SK-N-SH (cell line): ENCODE measurements around the gene AP2S1. TPM values are rescaled to one million over a fixed set of nuclear protein-coding genes. Genes with fewer than 3 reads are reported as not detected.
"Not testable (repeated sequence)": the region's sequence is repeated elsewhere in the genome, so short reads cannot be mapped to it uniquely, and the experiment has no call there.

ENCODE experiments used
- CTCF ChIA-PET: fragments of 300-600, 350-600 bp; formaldehyde crosslinking; extraction: SDS; loops from one replicate; lab custom pipeline; 2021; lab: Yijun Ruan, JAX
- POLR2A ChIA-PET: fragments of 350-600 bp; sonication (Branson Sonifier 250); formaldehyde crosslinking; extraction: SDS; loops from one replicate; lab custom pipeline; 2020; ENCODE audit warnings: antibody characterized with exemption, inconsistent platforms; lab: Yijun Ruan, JAX
- DNase-seq: peaks from one replicate; pipeline ENCODE4 v3.0.0; 2012
- H2AFZ ChIP-seq: fragments of 200-600 bp; sonication (generic); 2 replicates; pipeline ENCODE4 v1.8.1; 2016; ENCODE audit warnings: antibody characterized with exemption, mild to moderate bottlenecking, low read depth
- H3F3A ChIP-seq: fragments of 200-600 bp; sonication (generic); replicated peaks from 2 replicates; pipeline ENCODE3; 2016; ENCODE audit warnings: antibody characterized with exemption, mild to moderate bottlenecking; ENCODE audit not compliant: insufficient read depth
- H3K27ac ChIP-seq, 2 experiments: fragments of 200-500 bp in 1 of 2; fragments of 200-600 bp in 1 of 2; sonication (Bioruptor generic) in 1 of 2; sonication (generic), shearing (Covaris generic) in 1 of 2; 2 replicates each; pipeline versions ENCODE4 v1.5.1 to v1.6.1; 2014 to 2016; ENCODE audit warnings: low read depth in 2 of 2, inconsistent platforms in 1 of 2, low read length in 1 of 2, mild to moderate bottlenecking in 1 of 2, mixed read lengths in 1 of 2
- H3K27me3 ChIP-seq: fragments of 200-600 bp; sonication (generic), shearing (Covaris generic); 2 replicates; pipeline ENCODE4 v1.6.1; 2016; ENCODE audit warnings: mixed run types; ENCODE audit not compliant: insufficient read depth
- H3K36me3 ChIP-seq, 2 experiments: fragments of 200-500 bp in 1 of 2; fragments of 200-600 bp in 1 of 2; sonication (Bioruptor generic) in 1 of 2; sonication (generic) in 1 of 2; replicated peaks in 1 of 2; 2 replicates each; pipeline versions ENCODE3 to v1.5.1; 2014 to 2016; ENCODE audit warnings: low read length in 1 of 2, mild to moderate bottlenecking in 1 of 2; ENCODE audit not compliant: insufficient read depth in 2 of 2, control insufficient read depth in 1 of 2
- H3K4me1 ChIP-seq, 2 experiments: fragments of 200-500 bp in 1 of 2; fragments of 200-600 bp in 1 of 2; sonication (Bioruptor generic) in 1 of 2; sonication (generic), shearing (Covaris generic) in 1 of 2; 2 replicates each; pipeline versions ENCODE4 v1.5.1 to v1.6.1; 2014 to 2016; ENCODE audit warnings: low read depth in 1 of 2, low read length in 1 of 2, mixed run types in 1 of 2; ENCODE audit not compliant: insufficient read depth in 2 of 2, control insufficient read depth in 1 of 2
- H3K4me2 ChIP-seq: fragments of 200-600 bp; sonication (generic), shearing (Covaris generic); 2 replicates; pipeline ENCODE4 v1.6.1; 2017; ENCODE audit warnings: mixed run types
- H3K4me3 ChIP-seq, 2 experiments: fragments of 200-500 bp in 1 of 2; fragments of 200-600 bp in 1 of 2; sonication (Bioruptor generic) in 1 of 2; sonication (generic), shearing (Covaris generic) in 1 of 2; 2 replicates each; pipeline versions ENCODE4 v1.5.1 to v1.8.1; 2014 to 2016; ENCODE audit warnings: low read depth in 2 of 2, inconsistent platforms in 1 of 2, low read length in 1 of 2, mild to moderate bottlenecking in 1 of 2, mixed read lengths in 1 of 2, moderate library complexity in 1 of 2
- H3K79me2 ChIP-seq: fragments of 200-600 bp; sonication (generic); 2 replicates; pipeline ENCODE4 v1.8.1; 2017; ENCODE audit warnings: mild to moderate bottlenecking; ENCODE audit not compliant: insufficient read depth
- H3K9ac ChIP-seq: fragments of 200-600 bp; sonication (generic); 2 replicates; pipeline ENCODE4 v1.6.1; 2017; ENCODE audit warnings: mixed run types
- H3K9me2 ChIP-seq: fragments of 200-600 bp; sonication (generic); 2 replicates; pipeline ENCODE4 v1.6.1; 2017; ENCODE audit warnings: mixed run types
- H3K9me3 ChIP-seq: fragments of 200-600 bp; sonication (generic); 2 replicates; pipeline ENCODE4 v1.6.1; 2017; ENCODE audit warnings: mixed run types, mild to moderate bottlenecking, moderate library complexity
- H4K20me1 ChIP-seq: fragments of 200-600 bp; sonication (generic); 2 replicates; pipeline ENCODE4 v1.6.1; 2017; ENCODE audit warnings: mild to moderate bottlenecking, mixed run types; ENCODE audit not compliant: insufficient read depth
- EP300 ChIP-seq, 2 experiments: IDR thresholded peaks; 2 replicates each; pipeline versions ENCODE4 v1.4.0 to v1.6.1; 2012; ENCODE audit warnings: borderline replicate concordance in 1 of 2, low read depth in 1 of 2, low read length in 1 of 2
- EZH2phosphoT487 ChIP-seq: fragments of 200-600 bp; sonication (generic); IDR thresholded peaks from 2 replicates; pipeline ENCODE4 v1.6.1; 2017; ENCODE audit warnings: low read depth, mixed run types, mild to moderate bottlenecking, antibody characterized with exemption, moderate library complexity, borderline replicate concordance
- GATA2 ChIP-seq: sonication (generic); formaldehyde crosslinking; IDR thresholded peaks from 2 replicates; pipeline ENCODE4 v1.5.0; 2020; ENCODE audit warnings: mild to moderate bottlenecking, missing genetic modification reagents
- MXI1 ChIP-seq: IDR thresholded peaks from 2 replicates; pipeline ENCODE4 v1.6.1; 2012; ENCODE audit warnings: mild to moderate bottlenecking, low read depth, low read length, improper control_type of control experiment
- POLR2AphosphoS5 ChIP-seq: IDR thresholded peaks from 2 replicates; pipeline ENCODE4 v1.6.1; 2012; ENCODE audit warnings: low read depth, low read length
- RCOR1 ChIP-seq: fragments of 150-350 bp; IDR thresholded peaks from 2 replicates; pipeline ENCODE4 v1.6.1; 2017; ENCODE audit warnings: antibody characterized with exemption, low read length
- RFX5 ChIP-seq: IDR thresholded peaks from 2 replicates; pipeline ENCODE4 v1.6.1; 2012; ENCODE audit warnings: mild to moderate bottlenecking, improper control_type of control experiment, low read length
- RXRA ChIP-seq: IDR thresholded peaks from 2 replicates; pipeline ENCODE4 v1.4.0; 2012; ENCODE audit warnings: low read depth, mild to moderate bottlenecking, borderline replicate concordance
- SIN3A ChIP-seq: IDR thresholded peaks from 2 replicates; pipeline ENCODE4 v1.6.1; 2012; ENCODE audit warnings: low read depth, mild to moderate bottlenecking, low read length, moderate library complexity, borderline replicate concordance
- TCF12 ChIP-seq: IDR thresholded peaks from 2 replicates; pipeline ENCODE4 v1.4.0; 2012
- TEAD4 ChIP-seq: IDR thresholded peaks from 2 replicates; pipeline ENCODE4 v1.4.0; 2012; ENCODE audit warnings: mild to moderate bottlenecking, borderline replicate concordance; ENCODE audit not compliant: insufficient read depth
- WGBS: methylation state at CpG from one replicate; pipeline ENCODE4 v1.1.6; 2017; ENCODE audit warnings: low lambda C conversion rate; 5-methylcytosine and 5-hydroxymethylcytosine counted together
- polyA plus RNA-seq, 3 experiments: library from polyadenylated mRNA; depleted of rRNA; stranded (reverse); fragments of >200 nt; gene quantifications; 2 replicates each; pipeline ENCODE4 v1.2.3, GENCODE V29; 2012
- TF ChIP-seq, protein P1 (sequence below): IDR thresholded peaks from 2 replicates; pipeline ENCODE4 v1.4.0; 2012; ENCODE audit warnings: low read depth
- TF ChIP-seq, protein P2 (sequence below): IDR thresholded peaks from 2 replicates; pipeline ENCODE4 v1.4.0; 2012; ENCODE audit warnings: low read depth, borderline replicate concordance
- TF ChIP-seq, protein P3 (sequence below): IDR thresholded peaks from 2 replicates; pipeline ENCODE4; 2012
- TF ChIP-seq, protein P4 (sequence below): fragments of 150-350 bp; IDR thresholded peaks from 2 replicates; pipeline ENCODE4 v1.6.1; 2017; ENCODE audit warnings: antibody characterized with exemption, low read length, low read depth, borderline replicate concordance
- TF ChIP-seq, protein P5 (sequence below): IDR thresholded peaks from 2 replicates; pipeline ENCODE4 v1.4.0; 2012; ENCODE audit warnings: low read depth, borderline replicate concordance
- TF ChIP-seq, protein P6 (sequence below): fragments of 150-350 bp; IDR thresholded peaks from 2 replicates; pipeline ENCODE4 v1.6.1; 2016; ENCODE audit warnings: mild to moderate bottlenecking, low read depth, low read length

AP2S1 gene
- polyA plus RNA-seq, 1 of the 3 experiments (the other 2 are of a cell fraction) = 565 TPM

DNA sequence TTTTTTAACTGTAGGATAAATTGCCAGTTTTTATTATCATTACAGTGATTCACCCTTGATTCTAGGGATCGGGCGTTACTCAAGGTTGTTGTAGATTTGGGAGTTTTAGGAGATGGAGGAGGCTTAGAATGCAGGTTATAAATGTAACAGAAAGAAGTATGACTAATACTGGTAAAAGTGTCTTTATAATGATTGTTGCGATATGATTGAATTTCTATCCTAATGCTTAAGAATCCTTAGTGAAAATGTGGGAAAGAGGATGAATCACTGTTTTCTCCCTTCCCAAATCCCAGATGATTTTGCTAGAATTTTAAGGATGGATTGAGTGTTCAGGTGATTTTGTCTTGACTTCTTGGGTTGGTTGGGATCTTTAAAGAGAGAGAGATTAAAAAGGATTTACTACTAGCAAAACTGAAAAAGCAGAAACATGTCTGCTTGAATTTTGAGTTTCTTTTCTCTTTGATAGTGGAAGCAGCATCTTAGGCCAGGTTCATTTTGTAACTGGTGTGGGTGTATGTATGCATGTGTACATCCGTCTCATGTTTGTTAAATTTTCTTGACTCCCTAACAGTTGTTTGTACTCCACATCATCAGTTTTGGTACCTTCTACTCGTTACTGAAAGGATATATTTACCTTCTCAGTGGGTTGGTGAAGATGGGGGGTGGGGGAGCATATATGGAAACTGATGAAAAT lies 36.0 kb upstream of the AP2S1 start (continued):
- no peak for TF ChIP-seq TCF12
- TF ChIP-seq, protein P1, sequence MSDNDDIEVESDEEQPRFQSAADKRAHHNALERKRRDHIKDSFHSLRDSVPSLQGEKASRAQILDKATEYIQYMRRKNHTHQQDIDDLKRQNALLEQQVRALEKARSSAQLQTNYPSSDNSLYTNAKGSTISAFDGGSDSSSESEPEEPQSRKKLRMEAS = no peak
- no peak for TF ChIP-seq GATA2 (CRISPR knock-in tag)
- TF ChIP-seq SIN3A = no peak

DNA sequence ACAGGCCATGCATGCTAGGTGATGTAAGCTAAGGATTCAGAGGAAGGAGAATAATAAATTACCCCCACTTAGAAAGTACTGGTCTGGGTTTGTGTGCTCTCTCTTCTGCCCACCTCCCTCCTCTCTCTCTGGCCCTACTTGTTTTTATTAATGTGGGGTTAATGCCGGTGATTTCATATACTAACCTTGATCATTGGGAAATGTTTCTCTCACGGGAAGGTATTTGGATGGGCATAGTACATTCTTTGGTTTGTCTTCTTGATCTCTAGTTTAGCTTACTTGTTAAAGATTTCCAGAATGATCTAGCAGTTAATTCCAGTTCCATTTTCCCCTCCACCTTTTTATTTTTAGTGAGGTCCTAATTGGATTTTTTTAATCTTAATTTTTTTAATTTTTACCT lies 34.8 kb upstream of the AP2S1 start:
- Histone ChIP-seq H3K36me3 (no peaks in the 10 kb centered on the region), H3K4me2 (0 out of 2 replicates have a peak overlapping the region, but pooled peaks have one; percentile 32), H3K9me2 (no peaks in the 10 kb centered on the region), H3K27me3 (no peaks in the 10 kb centered on the region), H4K20me1 (peaks cover 48% of the 10 kb centered on the region), H3K9ac (no peak overlapping the region), H3F3A (peaks cover 37% of the 10 kb centered on the region), H3K9me3 (no peaks in the 10 kb centered on the region), H3K79me2 (peaks cover 94% of the 10 kb centered on the region), H3K4me1 (peaks cover 4 to 6% of the 10 kb centered on the region in 2 experiments; a peak in 2 of 4 replicates), H2AFZ (no peak overlapping the region), H3K4me3 (no peak overlapping the region), H3K27ac (peak overlapping the region in 1 of 2 experiments; percentile 63; a peak in 2 of 4 replicates)
- ChIA-PET POLR2A (no interaction called here), CTCF (interaction anchor here (0.7 to 1.4 kb wide), 3 partner anchors 11 to 127 kb away, joined by 3 to 4 read pairs (median 3); no protein-coding TSS in a partner anchor)
- no peak for DNase-seq
- TF ChIP-seq EZH2phosphoT487 = no peak
- no peak for TF ChIP-seq RCOR1
- TF ChIP-seq, protein P2, sequence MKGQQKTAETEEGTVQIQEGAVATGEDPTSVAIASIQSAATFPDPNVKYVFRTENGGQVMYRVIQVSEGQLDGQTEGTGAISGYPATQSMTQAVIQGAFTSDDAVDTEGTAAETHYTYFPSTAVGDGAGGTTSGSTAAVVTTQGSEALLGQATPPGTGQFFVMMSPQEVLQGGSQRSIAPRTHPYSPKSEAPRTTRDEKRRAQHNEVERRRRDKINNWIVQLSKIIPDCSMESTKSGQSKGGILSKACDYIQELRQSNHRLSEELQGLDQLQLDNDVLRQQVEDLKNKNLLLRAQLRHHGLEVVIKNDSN = no peak
- no peak for TF ChIP-seq TEAD4
- no peak for TF ChIP-seq RFX5
- no peak for TF ChIP-seq TCF12
- TF ChIP-seq, protein P3, sequence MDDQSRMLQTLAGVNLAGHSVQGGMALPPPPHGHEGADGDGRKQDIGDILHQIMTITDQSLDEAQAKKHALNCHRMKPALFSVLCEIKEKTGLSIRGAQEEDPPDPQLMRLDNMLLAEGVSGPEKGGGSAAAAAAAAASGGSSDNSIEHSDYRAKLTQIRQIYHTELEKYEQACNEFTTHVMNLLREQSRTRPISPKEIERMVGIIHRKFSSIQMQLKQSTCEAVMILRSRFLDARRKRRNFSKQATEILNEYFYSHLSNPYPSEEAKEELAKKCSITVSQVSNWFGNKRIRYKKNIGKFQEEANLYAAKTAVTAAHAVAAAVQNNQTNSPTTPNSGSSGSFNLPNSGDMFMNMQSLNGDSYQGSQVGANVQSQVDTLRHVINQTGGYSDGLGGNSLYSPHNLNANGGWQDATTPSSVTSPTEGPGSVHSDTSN = no peak
- no peak for TF ChIP-seq RXRA
- no peak for TF ChIP-seq SIN3A
- TF ChIP-seq, protein P4, sequence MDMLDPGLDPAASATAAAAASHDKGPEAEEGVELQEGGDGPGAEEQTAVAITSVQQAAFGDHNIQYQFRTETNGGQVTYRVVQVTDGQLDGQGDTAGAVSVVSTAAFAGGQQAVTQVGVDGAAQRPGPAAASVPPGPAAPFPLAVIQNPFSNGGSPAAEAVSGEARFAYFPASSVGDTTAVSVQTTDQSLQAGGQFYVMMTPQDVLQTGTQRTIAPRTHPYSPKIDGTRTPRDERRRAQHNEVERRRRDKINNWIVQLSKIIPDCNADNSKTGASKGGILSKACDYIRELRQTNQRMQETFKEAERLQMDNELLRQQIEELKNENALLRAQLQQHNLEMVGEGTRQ = no peak
- TF ChIP-seq MXI1 = no peak
- TF ChIP-seq POLR2AphosphoS5 = no peak
- TF ChIP-seq, protein P5, sequence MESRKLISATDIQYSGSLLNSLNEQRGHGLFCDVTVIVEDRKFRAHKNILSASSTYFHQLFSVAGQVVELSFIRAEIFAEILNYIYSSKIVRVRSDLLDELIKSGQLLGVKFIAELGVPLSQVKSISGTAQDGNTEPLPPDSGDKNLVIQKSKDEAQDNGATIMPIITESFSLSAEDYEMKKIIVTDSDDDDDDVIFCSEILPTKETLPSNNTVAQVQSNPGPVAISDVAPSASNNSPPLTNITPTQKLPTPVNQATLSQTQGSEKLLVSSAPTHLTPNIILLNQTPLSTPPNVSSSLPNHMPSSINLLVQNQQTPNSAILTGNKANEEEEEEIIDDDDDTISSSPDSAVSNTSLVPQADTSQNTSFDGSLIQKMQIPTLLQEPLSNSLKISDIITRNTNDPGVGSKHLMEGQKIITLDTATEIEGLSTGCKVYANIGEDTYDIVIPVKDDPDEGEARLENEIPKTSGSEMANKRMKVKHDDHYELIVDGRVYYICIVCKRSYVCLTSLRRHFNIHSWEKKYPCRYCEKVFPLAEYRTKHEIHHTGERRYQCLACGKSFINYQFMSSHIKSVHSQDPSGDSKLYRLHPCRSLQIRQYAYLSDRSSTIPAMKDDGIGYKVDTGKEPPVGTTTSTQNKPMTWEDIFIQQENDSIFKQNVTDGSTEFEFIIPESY = no peak
- TF ChIP-seq, protein P6, sequence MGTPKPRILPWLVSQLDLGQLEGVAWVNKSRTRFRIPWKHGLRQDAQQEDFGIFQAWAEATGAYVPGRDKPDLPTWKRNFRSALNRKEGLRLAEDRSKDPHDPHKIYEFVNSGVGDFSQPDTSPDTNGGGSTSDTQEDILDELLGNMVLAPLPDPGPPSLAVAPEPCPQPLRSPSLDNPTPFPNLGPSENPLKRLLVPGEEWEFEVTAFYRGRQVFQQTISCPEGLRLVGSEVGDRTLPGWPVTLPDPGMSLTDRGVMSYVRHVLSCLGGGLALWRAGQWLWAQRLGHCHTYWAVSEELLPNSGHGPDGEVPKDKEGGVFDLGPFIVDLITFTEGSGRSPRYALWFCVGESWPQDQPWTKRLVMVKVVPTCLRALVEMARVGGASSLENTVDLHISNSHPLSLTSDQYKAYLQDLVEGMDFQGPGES = no peak
- no peak for TF ChIP-seq EP300 (IDR thresholded peaks at IDR 0.05; ENCODE audit: borderline replicate concordance in 1 of 2, low read depth in 1 of 2, low read length in 1 of 2)
- WGBS = 88% methylated on average over 2 of the region's 2 CpGs

DNA sequence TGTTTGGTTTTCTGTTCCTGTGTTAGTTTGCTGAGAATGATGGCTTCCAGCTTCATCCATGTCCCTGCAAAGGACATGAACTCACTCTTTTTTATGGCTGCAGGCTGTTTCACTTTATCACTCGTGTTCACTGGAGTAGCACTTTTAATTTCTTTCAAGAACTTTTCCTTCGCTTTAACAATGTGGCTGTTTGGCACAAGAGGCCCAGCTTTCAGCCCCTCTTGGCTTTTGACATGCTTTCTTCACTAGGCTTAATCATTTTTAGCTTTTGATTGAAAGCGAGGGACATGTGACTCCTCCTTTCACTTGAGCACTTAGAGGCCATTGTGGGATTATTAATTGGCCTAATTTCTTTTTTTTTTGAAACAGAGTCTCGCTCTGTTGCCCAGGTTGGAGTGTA lies 32.1 kb upstream of the AP2S1 start:
- peaks cover 89% of the 10 kb centered on the region for H3K79me2 ChIP-seq
- POLR2A ChIA-PET = not testable (repeated sequence)

More for the DNA sequence above, 32.1 kb upstream of the AP2S1 start:
- not testable (repeated sequence) for DNase-seq, H3K9me3 ChIP-seq, H3K9me2 ChIP-seq, H3K36me3 ChIP-seq, H3K27ac ChIP-seq, H3K4me2 ChIP-seq, H3K9ac ChIP-seq, H2AFZ ChIP-seq, H3K27me3 ChIP-seq, H3K4me3 ChIP-seq
- 92% methylated on average over 4 of the region's 4 CpGs for WGBS
- CTCF ChIA-PET = interaction anchor here (1.1 kb wide), 1 partner anchor 13 kb away, joined by 3 read pairs; no protein-coding TSS in a partner anchor
- peaks cover 52% of the 10 kb centered on the region for H3F3A ChIP-seq
- H3K4me1 ChIP-seq = peaks cover 4 to 16% of the 10 kb centered on the region in 2 experiments; a peak in 3 of 4 replicates
- H4K20me1 ChIP-seq = peaks cover 48% of the 10 kb centered on the region
